Right ventricle myocardium superior (tissue), 1 donor: ENCODE data around the gene LSR. TPM values are rescaled to one million over a fixed set of nuclear protein-coding genes. Genes with fewer than 3 reads are reported as not detected.

Experiments
- ATAC-seq: fragments of 200-7000 bp; cut with Tn5 transposase; one replicate; pipeline ENCODE4 v1.9.1; 2020; ENCODE audit warnings: mild to moderate bottlenecking; ENCODE audit not compliant: poor library complexity
- DNase-seq: peaks from one replicate; pipeline ENCODE4 v3.0.0-alpha.2; 2020
- intact Hi-C: fragments of 100-400 bp; cut with DNase I; formaldehyde crosslinking; loops from one replicate; pipeline ENCODE4 v1.11.2; 2022
- long read RNA-seq: library from polyadenylated mRNA; unstranded; transcript quantifications from one replicate; pipeline ENCODE4 v2.0.0, GENCODE V29; 2021
- total RNA-seq: library from RNA; stranded (reverse); fragmentation: NEBNext Ultra II Directional; extraction: Animal tissue kit (Norgen Biotek cat#: 25700); gene quantifications from one replicate; pipeline ENCODE4 v1.2.1, GENCODE V29; 2021
- donor health status: DM: no; HTN: yes; CAD: no; lungs with severe emphysema.

Gene LSR, protein sequence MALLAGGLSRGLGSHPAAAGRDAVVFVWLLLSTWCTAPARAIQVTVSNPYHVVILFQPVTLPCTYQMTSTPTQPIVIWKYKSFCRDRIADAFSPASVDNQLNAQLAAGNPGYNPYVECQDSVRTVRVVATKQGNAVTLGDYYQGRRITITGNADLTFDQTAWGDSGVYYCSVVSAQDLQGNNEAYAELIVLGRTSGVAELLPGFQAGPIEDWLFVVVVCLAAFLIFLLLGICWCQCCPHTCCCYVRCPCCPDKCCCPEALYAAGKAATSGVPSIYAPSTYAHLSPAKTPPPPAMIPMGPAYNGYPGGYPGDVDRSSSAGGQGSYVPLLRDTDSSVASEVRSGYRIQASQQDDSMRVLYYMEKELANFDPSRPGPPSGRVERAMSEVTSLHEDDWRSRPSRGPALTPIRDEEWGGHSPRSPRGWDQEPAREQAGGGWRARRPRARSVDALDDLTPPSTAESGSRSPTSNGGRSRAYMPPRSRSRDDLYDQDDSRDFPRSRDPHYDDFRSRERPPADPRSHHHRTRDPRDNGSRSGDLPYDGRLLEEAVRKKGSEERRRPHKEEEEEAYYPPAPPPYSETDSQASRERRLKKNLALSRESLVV
- 4.5 TPM for total RNA-seq
- long read RNA-seq, transcript LSR-203 (8 exons, 1,963 nt): minor isoform, 5 of 16 reads
- long read RNA-seq, transcript LSR-202 (9 exons, 2,105 nt): major isoform, 7 of 16 reads
- long read RNA-seq, partial matches to known transcripts: 1 of 16 reads
- long read RNA-seq, other reads (novel, unspliced or antisense): 0 of 16 reads

DNA sequence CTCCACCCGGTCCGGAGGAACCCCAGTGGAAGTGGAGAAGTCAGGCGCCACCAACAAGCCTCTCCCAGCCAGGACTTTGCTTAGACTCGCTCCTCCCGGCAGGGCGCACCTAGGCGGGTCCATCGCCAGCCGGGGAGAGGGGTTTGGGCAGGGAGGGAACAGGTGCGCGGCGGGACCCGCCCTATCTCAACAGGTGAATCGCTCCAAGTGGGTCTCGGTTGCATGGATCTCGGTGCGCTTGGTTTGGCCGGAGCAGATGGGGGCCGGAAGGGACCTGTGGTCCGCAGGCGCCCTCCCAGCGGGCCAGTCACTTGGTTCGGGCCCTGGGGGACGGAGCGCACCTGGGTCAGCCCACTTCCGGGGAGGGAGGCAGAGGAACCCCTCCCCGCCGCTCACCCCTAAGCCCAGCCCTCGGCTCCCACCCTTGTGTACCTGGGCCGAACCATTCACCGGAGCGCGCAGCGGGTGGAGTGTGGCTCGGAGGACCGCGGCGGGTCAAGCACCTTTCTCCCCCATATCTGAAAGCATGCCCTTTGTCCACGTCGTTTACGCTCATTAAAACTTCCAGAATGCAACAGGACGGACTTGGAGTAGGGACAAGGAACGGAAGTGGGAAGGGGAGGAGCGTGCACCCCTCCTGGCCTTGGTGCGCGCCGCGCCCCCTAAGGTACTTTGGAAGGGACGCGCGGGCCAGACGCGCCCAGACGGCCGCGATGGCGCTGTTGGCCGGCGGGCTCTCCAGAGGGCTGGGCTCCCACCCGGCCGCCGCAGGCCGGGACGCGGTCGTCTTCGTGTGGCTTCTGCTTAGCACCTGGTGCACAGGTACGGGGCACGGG, at the start of gene LSR:
TSS of gene LSR (plus strand) at position 693 of the 836 bp plus-strand sequence. CDS start at position 714, 21 bp downstream.
- intact Hi-C loops: no loop called here
- DNase-seq: no peak
- peak; percentile 81 for ATAC-seq

DNA sequence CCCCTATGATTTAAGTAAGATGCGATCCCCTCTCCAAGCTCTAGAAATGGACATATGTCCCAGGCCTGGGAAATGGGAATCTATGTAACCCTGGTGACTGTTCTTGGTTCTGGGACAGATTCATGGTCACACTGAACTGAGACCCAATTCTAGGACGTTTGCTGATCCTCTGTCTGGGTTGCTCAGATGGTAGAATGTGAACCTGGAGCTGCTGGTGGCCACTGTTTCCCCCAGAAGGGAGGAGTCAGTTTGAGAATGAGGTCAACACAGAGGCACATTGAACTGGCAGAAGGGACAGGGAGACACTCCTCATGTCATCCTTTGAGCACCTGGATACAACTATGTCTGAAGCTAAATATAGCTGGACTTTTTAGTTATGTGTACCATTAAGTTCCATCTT, 49.3 kb upstream of the LSR start:
- ATAC-seq: no peak
- DNase-seq: no peak
- intact Hi-C loops: no loop called here

DNA sequence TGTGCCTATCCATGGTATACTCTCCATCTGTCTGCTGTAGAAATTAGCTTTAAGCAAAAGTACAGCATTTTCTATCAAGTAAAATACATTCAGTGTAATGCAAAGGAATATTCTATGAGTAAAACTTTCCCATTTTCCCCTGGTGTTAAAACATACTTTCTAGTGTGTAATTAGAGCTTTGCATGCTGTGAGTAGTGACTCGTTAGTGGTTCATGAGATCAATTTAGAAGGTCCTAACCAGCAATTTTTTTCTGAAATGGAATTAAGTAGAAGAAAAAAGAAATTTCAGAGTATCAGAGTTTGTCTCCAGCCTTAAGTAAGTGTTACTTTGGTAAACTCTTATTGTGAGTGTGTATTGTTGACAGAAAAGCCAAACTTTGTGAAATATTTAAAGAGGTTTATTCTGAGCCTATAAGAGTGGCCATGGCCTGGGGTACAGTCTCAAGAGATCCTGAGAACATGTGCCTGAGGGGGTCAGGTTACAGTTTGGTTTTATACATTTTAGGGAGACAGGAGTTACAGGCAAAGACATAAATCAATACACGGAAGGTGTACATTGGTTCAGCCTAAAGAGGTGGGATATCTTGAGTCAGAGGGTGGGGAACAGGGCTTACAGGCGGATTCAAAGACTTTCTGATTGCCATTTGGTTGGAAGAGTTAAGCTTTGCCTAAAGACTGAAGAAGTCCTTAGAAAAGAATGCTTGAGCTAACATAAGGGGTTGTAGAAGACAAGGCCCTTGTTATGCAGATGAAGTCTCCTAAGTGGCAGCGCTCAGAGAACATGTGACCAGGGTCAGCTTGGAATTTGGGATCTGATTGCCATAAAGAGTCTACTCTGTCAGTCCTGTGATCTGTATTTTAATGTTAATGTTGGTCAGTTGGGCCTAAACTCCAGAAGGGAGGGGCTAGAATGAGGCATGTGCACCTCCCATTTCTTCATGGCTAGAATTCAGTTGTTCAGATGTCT, 45.8 kb upstream of the LSR start:
- ATAC-seq: no peak
- DNase-seq: no peak
- intact Hi-C loops: no loop called here

DNA sequence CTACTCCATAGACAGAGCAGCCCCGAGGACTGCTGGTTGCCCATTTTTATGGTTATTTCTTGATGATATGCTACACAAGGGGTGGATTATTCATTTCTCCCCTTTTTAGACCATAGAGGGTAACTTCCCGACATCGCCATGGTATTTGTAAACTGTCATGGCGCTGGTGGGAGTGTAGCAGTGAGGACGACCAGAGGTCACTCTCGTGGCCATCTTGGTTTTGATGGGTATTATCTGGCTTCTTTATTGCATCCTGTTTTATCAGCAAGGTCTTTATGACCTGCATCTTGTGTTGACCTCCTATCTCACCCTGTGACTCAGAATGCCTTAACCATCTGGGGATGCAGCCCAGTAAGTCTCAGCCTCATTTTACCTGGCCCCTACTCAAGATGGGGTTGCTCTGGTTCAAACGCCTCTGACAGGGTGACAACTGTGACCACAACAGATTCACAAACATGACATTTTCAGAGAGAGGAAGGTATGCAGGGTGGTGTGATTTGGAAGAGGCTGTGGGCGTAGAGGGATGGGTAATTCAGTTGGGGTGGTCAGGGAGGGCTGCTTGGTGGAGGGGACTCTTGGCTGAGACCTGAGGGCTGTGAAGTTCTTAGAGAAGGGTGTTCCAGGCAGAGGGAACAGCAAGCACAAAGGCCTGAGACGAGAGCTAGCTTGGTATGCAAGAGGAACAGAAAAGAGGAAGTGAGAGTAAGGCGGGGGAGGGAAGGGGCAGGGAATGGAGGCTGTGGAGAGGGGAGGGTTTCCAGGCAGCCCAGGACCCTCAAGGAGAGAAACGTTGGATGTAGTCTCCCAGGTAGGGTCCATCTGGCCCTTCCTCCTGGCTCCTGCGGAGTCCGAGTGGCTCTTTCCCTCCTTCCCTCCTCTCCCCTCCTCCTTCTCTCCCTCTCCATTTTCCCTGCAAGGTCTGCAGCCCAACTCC, 43.7 kb upstream of the LSR start:
- ATAC-seq: peak; percentile 66
- no peak for DNase-seq
- intact Hi-C loops: no loop called here

DNA sequence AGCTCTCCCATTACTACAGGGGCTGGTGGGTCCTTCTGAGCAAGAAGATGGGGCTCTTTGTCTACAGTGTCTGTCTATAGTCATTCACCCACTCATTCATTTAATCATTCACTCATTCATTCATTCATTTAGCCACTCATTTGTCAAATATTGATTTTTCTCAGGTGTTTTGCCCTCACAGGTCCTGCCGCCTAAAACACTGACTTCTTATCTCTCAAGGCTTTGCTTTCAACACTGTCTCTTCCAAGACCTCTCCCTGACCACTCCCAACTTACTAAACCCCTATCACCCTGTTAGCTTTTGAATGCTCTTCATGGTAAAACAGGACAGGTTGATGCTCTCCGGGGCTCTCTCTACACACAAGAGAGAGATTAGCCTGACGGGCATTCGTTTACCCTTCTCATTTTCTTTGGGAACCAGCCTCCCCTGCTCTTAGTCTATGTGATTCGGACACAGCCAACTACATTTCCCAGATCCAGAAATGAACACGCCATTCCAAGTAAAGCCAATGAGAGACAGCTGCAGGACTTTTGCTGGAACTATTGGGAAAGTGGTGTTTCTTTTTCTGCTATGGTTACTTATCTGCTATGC, 43.0 kb upstream of the LSR start:
- no peak for DNase-seq
- no peak for ATAC-seq
- intact Hi-C loops: no loop called here

DNA sequence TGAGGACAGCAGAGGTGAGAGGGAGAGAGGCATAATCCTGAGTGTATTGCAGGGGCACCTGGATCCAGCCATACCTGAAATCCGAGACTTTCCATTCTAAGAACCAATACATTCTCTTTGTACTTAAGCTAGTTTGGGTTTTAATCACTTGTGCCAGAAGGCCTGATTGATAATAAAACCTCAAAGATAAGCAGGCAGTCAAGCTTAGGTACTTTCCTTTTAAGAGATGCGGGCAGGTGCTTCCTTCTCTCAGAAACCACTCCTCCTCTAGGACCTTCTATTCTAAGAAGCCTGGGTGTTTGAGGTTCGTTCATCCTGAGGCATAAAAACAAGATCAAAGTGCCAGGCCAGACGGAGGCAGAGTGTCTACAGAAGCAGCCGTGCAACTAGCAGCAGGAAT, 42.4 kb upstream of the LSR start:
- intact Hi-C loops: no loop called here
- no peak for ATAC-seq
- DNase-seq: no peak

DNA sequence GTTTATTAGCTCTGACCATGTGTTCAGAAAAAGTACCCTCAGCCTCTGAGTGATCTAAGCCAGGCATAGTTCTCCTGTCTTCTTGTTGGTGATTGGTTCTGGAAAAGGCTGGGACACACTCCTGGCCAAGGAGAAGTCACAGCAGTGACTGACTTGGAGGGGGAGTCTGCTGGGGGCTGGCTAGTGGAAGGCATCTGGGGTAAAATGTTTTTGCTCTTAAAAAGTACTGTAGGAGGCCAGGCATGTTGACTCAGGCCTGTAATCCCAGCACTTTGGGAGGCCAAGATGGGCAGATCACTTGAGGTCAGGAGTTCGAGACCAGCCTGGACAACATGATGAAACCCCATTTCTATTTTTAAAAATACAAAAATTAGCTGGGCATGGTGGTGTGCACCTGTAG, 41.9 kb upstream of the LSR start:
- intact Hi-C loops: no loop called here
- no peak for ATAC-seq
- DNase-seq: no peak

DNA sequence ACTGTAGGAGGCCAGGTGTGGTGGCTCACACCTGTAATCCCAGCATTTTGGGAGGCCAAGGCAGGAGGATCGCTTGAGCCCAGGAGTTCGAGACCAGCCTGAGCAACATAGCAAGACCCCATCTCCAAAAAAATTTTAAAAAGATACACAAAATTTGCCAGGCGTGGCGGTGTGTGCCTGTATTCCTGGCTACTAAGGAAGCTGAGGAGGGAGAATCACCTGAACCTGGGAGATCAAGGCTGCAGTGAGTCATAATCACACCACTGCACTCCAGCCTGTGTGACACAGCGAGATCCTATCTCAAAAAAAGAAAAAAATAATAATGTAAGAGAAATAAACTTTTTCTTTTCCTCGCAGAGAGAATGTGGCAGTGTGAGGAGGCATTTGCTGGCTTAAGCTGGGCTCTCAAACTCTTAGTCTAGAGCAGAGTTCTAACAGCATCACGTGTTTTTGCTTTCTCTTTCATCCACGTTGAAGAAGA, 41.4 kb upstream of the LSR start:
- no peak for DNase-seq
- ATAC-seq: no peak
- intact Hi-C loops: no loop called here

DNA sequence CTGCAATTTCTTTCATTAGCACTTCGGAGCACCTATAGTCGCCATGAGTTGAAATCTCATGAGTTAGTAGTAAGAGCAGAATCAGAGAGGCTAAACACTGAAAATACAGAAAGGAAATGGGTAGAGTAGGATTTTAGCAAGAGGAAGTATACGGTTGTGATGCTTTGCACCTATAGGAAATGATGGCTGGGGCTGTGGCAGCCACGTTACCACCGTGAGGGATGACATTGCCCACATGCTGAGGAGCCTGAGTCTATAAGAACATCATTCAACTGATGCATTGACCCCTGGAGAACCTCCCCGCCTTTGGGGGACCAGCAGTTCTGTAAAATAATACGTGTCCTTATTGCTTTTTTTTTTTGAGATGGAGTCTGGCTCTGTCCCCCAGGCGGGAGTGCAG, 40.7 kb upstream of the LSR start:
- intact Hi-C loops: no loop called here
- ATAC-seq (no peak), DNase-seq (no peak)

DNA sequence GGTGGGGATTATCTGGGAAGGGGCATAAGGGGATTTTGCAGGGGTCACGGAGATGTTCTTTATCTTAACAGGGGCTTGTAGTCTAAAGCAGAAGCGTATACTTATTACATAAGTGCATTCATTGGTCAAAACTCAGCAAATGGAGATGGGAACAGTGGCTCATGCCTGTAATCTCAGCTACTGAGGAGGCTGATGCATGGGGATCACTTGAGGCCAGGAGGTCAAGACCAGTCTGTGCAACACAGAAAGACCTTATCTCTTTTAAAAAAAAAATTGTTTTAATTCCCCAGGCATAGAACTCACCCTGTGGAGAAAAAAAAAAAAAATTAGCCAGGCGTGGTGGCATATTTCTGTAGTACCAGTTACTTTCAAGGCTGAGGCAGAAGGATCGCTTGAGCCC, 39.2 kb upstream of the LSR start:
- ATAC-seq: no peak
- DNase-seq: no peak
- intact Hi-C loops: no loop called here

DNA sequence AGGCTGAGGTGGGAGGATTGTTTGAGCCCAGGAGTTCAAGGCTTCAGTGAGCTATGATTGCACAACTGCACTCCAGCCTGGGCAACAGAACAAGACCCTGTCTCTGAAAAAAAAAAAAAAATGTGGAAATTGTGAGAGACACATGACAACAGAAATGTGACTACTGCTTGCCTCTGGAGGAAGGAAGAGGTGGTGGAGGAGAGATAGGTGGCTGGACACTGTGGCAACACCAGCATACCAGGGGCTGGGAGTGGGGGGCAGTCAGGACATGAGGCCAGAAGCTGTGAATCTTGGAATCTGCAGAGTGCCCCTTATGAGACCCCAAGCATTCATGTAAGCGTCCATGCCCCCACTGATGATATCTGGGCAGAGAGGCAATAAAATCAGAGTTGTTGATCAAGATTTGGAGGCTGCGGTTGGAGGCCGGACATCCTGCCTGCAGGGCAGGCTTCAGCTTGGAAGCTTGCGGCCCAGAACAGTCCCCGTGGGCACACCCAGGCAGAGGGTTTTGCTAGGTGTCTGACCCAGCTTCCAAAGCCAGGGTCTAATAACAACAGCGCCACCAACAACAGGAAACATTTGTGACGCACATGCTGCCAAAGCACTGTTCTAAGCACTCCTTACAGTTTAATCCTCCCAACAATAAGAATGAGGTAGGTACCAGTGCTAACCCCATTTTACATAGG, 37.1 kb upstream of the LSR start:
- DNase-seq: peak; percentile 64
- ATAC-seq: peak; percentile 41
- intact Hi-C loops: no loop called here

DNA sequence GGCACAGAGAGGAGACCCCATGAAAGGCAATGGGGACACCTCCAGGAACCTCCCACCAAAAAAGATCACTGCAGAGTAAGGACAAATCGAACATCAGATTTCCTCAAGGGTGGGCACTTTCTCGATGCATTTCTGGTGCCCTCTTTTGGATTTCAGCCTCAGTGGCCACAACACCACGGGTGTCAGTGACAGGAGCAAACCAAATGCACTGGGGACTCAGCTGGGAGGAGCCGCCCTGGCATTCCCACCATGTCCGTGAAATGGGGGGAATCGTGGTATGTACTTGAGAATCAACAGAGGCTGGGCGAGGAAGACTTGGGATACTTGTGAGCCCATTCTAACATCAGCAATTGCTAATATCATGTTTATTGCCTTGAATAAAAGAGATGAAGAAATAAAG, 36.6 kb upstream of the LSR start:
- DNase-seq: no peak
- no peak for ATAC-seq
- intact Hi-C loops: no loop called here

DNA sequence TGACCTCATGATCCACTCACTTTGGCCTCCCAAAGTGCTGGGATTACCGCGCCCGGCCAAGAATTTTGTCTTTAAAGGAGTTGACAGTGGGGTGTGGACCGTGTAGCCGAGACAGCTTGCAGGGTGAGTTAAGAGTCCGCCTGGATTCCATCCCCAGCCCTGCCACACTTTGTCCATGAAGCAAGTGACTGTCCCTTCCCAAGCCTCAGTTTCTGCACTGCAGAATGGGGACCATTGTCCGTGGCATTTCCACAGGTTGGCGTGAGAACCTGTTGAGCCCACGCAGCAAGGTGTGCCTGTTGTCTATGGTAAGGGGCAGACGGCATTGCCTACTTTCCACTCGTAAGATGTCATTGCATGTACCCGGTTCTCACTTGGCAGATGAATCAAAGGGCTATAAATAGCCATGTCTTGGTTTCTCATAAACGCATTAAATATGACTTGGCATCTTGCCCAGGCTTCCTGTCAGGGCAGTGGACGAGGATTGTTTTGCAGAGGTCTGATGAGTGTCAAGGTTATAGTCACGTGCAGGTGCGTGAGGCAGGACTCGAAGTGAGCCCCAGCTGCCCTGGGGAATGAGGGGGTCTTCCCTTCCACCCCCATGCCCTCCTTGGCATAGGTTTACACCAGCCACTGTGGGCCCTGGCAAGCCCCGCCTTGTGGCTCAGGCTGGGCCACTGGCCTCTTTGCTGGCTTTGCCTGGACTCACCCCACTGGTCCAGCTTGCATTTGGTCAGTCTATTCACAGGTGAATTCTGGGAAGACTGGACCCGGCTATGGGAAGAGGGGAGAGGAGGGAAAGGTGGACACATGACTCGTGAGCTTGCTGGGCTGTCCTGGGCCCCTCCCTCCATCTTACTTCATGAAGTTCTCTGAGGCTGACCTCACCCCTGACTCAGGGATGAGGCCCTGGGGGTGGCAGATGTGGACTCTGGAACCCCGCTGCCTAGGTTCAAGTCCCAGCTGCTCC, 34.9 kb upstream of the LSR start:
- intact Hi-C loops: no loop called here

DNA sequence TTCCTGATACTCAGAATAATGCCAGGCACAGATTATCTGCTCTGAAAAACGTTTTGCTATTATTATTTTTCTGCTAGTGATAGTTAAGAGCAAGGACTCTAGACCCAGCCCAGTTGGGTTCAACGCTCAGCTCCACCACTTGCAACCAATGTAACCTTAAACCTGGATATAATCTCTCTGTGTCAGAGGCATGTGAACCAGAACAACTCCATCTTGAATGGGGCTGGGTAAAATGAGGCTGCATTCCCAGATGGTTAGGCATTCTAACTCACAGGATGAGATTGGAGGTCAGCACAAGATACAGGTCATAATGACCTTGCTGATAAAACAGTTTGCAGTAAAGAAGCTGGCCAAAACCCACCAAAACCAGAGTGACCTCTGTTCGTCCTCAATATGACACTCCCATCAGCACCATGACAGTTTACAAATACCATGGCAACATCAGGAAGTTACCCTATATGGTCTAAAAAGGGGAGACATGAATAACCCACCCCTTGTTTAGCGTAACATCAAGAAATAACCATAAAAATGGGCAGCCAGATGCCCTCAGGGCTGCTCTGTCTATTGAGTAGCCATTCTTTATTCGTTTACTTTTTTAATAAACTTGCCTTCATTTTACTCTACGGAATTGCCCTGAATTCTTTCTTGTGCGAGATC, 33.9 kb upstream of the LSR start:
- DNase-seq: no peak
- intact Hi-C loops: no loop called here
- no peak for ATAC-seq

More for the DNA sequence above, 34.9 kb upstream of the LSR start:
- ATAC-seq (peak; percentile 75), DNase-seq (peak; percentile 57)
